Prostate gland (tissue), 1 donor: ENCODE results near the gene FCSK.

Experiments used
- POLR2A ChIP-seq: fragments of 450-650 bp; IDR thresholded peaks from one replicate; pipeline ENCODE4 v1.6.1; 2016; ENCODE audit warnings: antibody characterized with exemption, mild to moderate bottlenecking
- POLR2AphosphoS5 ChIP-seq: sonication (generic); formaldehyde crosslinking; IDR thresholded peaks from one replicate; pipeline ENCODE4 v1.6.1; 2017; ENCODE audit warnings: antibody characterized with exemption

DNA sequence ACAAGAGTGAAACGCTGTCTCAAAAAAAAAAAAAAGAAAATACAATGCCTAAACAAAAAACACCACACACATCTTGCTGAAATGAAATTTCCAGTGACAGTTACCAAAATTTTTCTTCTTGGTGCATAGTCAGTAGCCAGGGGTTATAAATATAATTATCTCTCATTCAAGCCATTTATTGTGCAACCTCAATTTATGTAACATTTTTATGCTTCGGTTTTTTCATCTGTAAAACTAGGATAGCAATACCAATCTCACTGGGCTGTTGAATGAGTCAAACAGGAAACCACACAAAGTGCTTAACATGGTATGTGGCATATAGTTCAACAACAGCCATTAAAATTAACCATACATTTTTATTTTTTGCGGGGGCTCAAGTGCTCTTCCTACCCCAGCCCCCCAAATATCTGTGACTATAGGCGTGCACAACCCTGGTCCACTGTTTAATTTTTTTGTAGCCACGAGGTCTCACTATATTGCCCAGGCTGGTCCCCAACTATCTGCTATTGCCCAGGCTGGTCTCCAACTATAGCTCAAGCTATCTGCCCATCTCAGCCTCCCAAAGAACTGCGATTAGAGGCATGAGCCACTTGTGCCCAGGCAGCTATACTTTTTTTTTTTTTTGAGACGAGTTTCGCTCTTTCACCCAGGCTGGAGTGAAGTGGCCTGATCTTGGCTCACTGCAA is 66.4 kb downstream of the FCSK start:
- TF ChIP-seq POLR2AphosphoS5 (no peak), POLR2A (no peak)
